ENCODE results near the gene KSR2.
"Not testable (repeated sequence)": the region's sequence is repeated elsewhere in the genome, so short reads cannot be mapped to it uniquely, and the experiment has no call there.

KSR2 gene

DNA sequence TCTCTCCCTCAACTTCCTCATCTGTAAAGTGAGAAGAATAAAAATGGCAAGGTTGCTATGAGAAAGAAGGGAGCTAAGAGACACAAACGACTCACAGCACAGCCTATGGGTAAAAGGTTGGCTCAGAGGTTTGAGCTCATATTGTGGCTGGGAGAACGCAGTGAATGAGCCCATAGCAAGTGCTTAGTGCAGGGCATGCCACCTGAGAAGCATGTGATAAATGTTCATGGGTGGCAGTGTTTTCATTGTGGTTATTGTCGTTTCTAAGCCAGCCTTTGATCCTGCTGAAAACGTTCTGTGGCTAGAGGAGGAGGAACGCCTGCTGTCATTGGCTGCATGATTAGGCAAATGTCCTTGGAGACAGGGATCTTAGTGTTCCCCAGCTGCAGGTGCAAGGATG lies 150.4 kb downstream of the KSR2 start:
- DNase-seq: no peak

GRCh38 chr12:117809509-117809908 lies 159.3 kb downstream of the KSR2 start:
- no peak for DNase-seq

DNA sequence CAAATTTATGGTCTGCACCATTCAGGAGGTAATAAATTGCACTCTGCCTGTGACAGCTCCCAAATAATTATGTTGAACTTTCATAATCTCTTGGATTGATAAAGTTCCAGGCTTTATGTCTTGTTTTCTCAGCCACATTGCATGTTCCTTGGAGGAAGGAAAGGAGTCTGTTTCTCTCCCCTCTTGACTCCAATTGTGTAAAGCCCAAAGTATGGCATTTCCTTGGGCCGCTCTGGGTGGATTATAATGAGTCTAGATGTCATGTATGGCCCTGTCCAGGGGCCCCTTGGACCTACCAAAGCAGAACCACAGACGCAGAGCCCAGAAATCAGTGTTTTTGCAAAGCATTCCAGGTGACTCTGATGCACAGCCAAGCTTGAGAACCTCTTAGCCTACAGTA lies 160.8 kb downstream of the KSR2 start:
- no peak for DNase-seq

DNA sequence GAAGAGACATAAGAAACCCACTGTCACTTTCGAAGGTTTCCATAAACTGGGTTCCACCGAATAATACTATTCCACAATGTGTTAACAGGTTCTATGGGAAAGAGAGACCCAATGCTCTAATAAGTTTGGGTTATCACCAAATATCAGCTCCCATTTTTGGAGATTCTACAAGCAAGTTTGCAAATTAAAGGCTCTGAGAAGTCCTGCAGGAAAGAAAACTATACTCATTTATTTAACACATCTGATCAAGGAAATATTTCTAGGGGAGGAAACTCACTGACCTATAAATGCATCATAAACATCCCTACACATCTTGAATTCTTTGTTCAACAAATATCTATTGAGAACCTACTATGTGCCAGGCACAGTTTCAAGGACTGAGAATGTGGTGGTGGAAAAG lies 161.4 kb downstream of the KSR2 start:
- no peak for DNase-seq

GRCh38 chr12:117805865-117806264 lies 162.9 kb downstream of the KSR2 start:
- no peak for DNase-seq

DNA sequence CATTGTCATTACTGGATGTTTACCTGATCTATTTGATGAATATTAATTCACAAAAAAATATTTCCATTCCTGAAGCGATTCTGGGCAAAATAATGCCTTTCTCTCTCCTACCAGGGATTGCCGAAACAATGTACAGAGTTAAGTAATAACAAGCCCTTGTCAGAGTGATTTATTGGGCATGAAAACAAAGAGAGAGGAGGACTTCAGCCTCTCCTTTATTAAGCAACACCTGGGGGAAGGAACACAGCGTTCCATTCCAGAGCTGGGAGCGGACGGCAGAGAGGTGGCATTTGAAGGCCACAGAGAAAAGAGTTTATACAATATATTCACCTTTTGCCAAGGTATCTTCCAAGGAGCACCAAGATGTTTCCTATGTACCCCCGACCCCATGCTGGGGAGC lies 165.8 kb downstream of the KSR2 start:
- no peak for DNase-seq

- not testable (repeated sequence) for DNase-seq
Observed at GRCh38 chr12:117800711-117801110, 168.1 kb downstream of the KSR2 start.

DNA sequence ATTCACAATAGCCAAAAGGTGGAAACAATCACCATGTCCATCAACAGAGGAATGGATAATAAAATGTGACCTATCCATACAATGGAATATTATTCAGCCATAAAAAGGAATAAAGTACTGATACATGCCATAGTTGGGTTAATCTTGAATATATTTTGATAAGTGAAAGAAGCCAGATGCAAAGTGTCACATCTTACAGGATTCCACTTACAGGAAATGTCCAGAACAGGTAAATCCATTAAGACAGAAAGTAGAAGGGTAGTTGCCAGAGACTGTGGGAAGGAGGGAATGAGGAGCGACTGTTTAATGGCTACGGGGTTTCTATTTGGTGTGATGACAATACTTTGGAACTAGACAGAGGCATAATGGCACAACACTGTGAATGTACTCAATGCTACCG lies 171.6 kb downstream of the KSR2 start:
- no peak for DNase-seq

DNA sequence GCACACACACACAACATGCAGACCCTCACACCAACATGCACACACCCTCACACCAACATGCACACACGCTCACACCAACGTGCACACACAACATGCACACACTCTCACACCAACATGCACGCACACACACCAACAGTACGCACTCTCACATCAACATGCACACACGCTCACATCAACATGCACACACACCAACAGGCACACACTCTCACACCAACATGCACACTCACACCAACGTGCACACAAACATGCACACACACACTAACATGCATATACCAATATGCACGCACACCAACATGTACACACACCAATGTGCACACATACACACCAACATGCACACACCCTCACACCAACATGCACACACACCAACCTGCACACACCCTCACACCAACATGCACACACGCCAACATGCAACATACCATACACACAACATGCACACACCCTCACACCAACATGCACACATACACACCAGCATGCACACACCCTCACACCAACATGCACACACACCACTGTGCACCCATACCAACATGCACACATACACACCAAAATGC lies 175.8 kb downstream of the KSR2 start:
- DNase-seq: no peak

- no peak for DNase-seq
Observed at GRCh38 chr12:117792471-117792870, 176.3 kb downstream of the KSR2 start.

- no peak for DNase-seq
Observed at GRCh38 chr12:117790948-117791347, 177.8 kb downstream of the KSR2 start.

DNA sequence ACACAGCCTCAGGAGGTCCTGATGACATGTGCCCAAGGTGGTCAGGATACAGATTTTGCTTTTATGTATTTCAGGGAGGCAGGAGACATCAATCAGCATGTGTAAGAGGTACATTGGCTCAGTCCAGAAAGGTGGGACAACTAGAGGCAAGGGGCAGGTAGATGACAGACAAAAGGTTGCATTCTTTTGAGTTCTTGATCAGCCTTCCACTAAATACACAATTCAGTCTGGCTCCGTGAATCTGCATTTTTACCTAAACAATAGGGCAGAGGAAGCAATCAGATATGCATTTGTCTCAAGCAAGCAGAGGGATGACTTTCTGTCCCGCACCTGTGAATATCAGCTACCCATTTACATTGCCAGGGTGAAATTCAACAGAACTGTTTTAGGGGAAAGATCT lies 178.6 kb downstream of the KSR2 start:
- no peak for DNase-seq

GRCh38 chr12:117789195-117789912 lies 179.4 kb downstream of the KSR2 start:
- no peak for DNase-seq

DNA sequence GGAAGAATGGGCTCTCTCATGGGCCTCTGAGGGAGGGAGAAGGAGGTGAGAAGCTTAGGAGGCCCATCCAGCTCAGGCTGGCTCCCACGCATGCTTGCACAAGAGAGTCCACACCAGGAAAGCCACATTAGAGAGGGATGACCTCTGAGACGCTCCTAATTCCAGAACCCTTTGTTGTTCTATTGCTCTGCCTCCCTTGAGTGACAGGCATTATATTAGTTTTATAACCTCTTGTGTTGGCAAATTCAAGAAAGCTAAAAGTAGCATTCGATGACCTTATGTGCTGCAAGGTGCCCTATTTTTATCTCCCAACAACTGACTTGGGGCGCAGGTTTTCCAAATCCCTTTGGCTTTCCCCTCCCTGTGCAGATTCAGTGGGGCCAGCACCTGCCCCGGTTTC lies 190.1 kb downstream of the KSR2 start:
- DNase-seq: no peak

GRCh38 chr12:117774941-117775775 lies 193.6 kb downstream of the KSR2 start:
- DNase-seq: no peak

- DNase-seq: no peak
Observed at GRCh38 chr12:117768860-117769259, 199.9 kb downstream of the KSR2 start.

GRCh38 chr12:117766008-117766407 lies 202.8 kb downstream of the KSR2 start:
- no peak for DNase-seq

DNA sequence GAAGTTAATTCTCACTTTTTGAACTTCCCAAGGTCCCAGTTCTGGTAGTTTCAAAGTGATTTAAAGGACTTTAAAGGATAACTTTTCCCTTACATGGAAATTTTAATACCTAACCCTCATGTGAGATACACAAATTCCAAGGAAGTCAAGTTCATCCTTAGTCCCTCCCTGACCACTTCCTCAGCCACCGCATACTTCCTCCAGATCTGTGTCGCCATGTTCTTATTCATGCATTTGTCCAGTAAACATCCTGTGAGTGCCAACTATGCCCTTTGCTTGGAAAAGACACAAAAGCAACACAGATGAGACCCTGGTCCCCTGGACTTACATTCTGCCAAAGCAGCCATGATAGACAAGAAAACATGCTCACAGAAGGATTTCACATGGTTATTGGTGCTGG lies 206.6 kb downstream of the KSR2 start:
- no peak for DNase-seq

GRCh38 chr12:117761528-117762100 lies 207.2 kb downstream of the KSR2 start:
- no peak for DNase-seq

GRCh38 chr12:117760990-117761389 lies 207.8 kb downstream of the KSR2 start:
- DNase-seq: no peak

DNA sequence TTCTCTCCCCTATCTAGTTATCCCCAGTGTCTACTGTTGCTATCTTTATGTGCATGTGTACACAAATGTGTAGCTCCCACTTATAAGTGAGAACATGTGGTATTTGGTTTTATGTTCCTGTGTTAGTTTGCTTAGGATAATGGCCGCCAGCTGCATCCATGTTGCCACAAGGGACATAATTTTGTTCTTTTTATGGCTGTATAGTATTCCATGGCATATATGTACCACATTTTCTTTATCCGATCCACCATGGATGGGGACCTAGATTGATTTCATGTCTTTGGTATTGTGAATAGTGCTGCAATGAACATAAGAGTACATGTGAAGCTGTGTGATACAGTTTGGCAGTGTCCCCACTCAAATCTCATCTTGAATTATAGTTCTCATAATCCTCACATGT lies 218.1 kb downstream of the KSR2 start:
- no peak for DNase-seq

- DNase-seq: no peak
Observed at GRCh38 chr12:117749431-117749830, 219.4 kb downstream of the KSR2 start.

- not testable (repeated sequence) for DNase-seq
Observed at GRCh38 chr12:117746358-117746757, 222.4 kb downstream of the KSR2 start.

GRCh38 chr12:117744418-117744817 lies 224.4 kb downstream of the KSR2 start:
- no peak for DNase-seq
